Pancreas (tissue), 10 donors: ENCODE data around the gene MUC22. TPM values are rescaled to one million over a fixed set of nuclear protein-coding genes. Genes with fewer than 3 reads are reported as not detected.

Source experiments
- ATAC-seq, 4 donors: fragments of 200-7000 bp; cut with Tn5 transposase; one replicate each; pipeline versions ENCODE4 v1.8.0 to v1.9.1; 2020; ENCODE audit warnings: mild to moderate bottlenecking in 4 of 4, moderate library complexity in 4 of 4
- DNase-seq, 6 donors: peaks; one replicate each; pipeline ENCODE4 v3.0.0-alpha.2; 2020
- FAIRE-seq: peaks from 2 replicates; lab custom pipeline; 2012; peaks lifted over from hg19 to GRCh38; lab: Jason Lieb, UNC
- H3K27ac ChIP-seq, 4 donors: fragments of 200-600 bp; sonication (generic); 1 replicate in 3 of 4; 2 replicates in 1 of 4; pipeline versions ENCODE4 v1.5.0 to v1.8.0; 2020
- H3K27me3 ChIP-seq, 4 donors: fragments of 200-600 bp; one replicate each; pipeline ENCODE4 v1.8.0; 2021
- H3K36me3 ChIP-seq, 3 donors: fragments of 200-600 bp; sonication (generic) in 1 of 3; one replicate each; pipeline versions ENCODE4 v1.5.0 to v1.8.0; 2020 to 2021
- H3K4me1 ChIP-seq, 3 donors: fragments of 200-600 bp; one replicate each; pipeline ENCODE4 v1.8.0; 2021
- H3K4me3 ChIP-seq, 4 donors: fragments of 200-600 bp; sonication (generic) in 2 of 4; one replicate each; pipeline versions ENCODE4 v1.5.0 to v1.8.0; 2020 to 2021
- H3K9me3 ChIP-seq, 4 donors: fragments of 200-600 bp; one replicate each; pipeline ENCODE4 v1.8.0; 2021
- CTCF ChIP-seq, 4 donors: fragments of 200-600 bp; sonication (generic) in 3 of 4; IDR thresholded peaks; one replicate each; pipeline versions ENCODE4 v1.5.0 to v1.8.0; 2021; ENCODE audit warnings: antibody characterized with exemption in 4 of 4
- WGBS, 2 donors: extraction: QIAGEN DNeasy Blood & Tissue Kit; methylation state at CpG; one replicate each; pipeline ENCODE4 v1.1.7; 2013; 5-methylcytosine and 5-hydroxymethylcytosine counted together
- intact Hi-C, 3 donors: fragments of 100-400 bp; cut with DNase I; formaldehyde crosslinking; loops; one replicate each; pipeline versions ENCODE4 v1.11.1 to v1.14.2; 2022
- polyA plus RNA-seq, 2 donors: library from polyadenylated mRNA; stranded (reverse); fragments of 200-250 nt; gene quantifications; one replicate each; pipeline ENCODE4 v1.2.3, GENCODE V29; 2013
- total RNA-seq, 6 donors: library from RNA; stranded (reverse); fragmentation: NEBNext Ultra II Directional in 4 of 6; extraction: Animal tissue kit (Norgen Biotek cat#: 25700) in 4 of 6; gene quantifications; one replicate each; pipeline versions ENCODE4 v1.2.1 to v1.2.4, GENCODE V29; 2021 to 2023
- donor health status: healthy with polysubstance abuse.
- donor health status: DM: no; HTN: no; CAD: no; lungs with moderate emphysema.
- donor health status: DM: no; HTN: no; CAD: no.
- donor health status: control.
- donor health status: control.
- donor health status: Bipolar disorder and iron deficiency.
- donor health status: DM: yes; HTN: yes; CAD: no.
- donor health status: DM: no; HTN: no; CAD: no.
- donor health status: DM: no; HTN: no; CAD: no.
- donor health status: DM: yes; HTN: yes; CAD: no.

MUC22 gene
- total and polyA plus RNA-seq, 8 donors: 0.02 TPM; not detected in 7

- WGBS, 2 donors: 81 to 92% methylated on average over 4 of the region's 4 CpGs
Measured at GRCh38 chr6:31076611-31077010, 66.3 kb downstream of the MUC22 start.

GRCh38 chr6:31079656-31080261 is 69.5 kb downstream of the MUC22 start:
- Histone ChIP-seq H3K36me3 (no peaks in the 10 kb centered on the region), H3K27me3 (no peaks in the 10 kb centered on the region), H3K9me3 (no peaks in the 10 kb centered on the region), H3K27ac (no peak overlapping the region), H3K4me3 (no peak overlapping the region), H3K4me1 (no peaks in the 10 kb centered on the region)
- ATAC-seq (peak; percentile 71 to 96 (median 92)), DNase-seq (peak; percentile 39 to 75 (median 58)), FAIRE-seq (no peak)
- peak; percentile 29 to 72 (median 60) for TF ChIP-seq CTCF (IDR thresholded peaks at IDR 0.05)
- WGBS, 2 donors: 21 to 23% methylated on average over 22 of the region's 22 CpGs
- intact Hi-C loops: loop anchor here (5.0 to 10.0 kb wide), 5 partner anchors 155 to 255 kb away; partner anchors contain the start of gene VARS2 (in 1 of the 3)

More at GRCh38 chr6:31076611-31077010, 66.3 kb downstream of the MUC22 start:
- ATAC-seq (no peak), FAIRE-seq (no peak), DNase-seq (no peak)
- H3K9me3 ChIP-seq: no peaks in the 10 kb centered on the region
- H3K27me3 ChIP-seq: no peaks in the 10 kb centered on the region
- H3K4me1 ChIP-seq: no peaks in the 10 kb centered on the region
- TF ChIP-seq CTCF (IDR thresholded peaks at IDR 0.05): no peak
- H3K27ac ChIP-seq: no peak overlapping the region
- H3K4me3 ChIP-seq: no peak overlapping the region
- H3K36me3 ChIP-seq: no peaks in the 10 kb centered on the region
- intact Hi-C loops: loop anchor here in 2 of 3 donors (5.0 to 10.0 kb wide), 2 partner anchors 162 to 244 kb away; partner anchors contain the start of gene VARS2 (in 1 of the 2)

- no peaks in the 10 kb centered on the region for H3K4me1 ChIP-seq
- ATAC-seq: no peak
- DNase-seq: no peak
- no peaks in the 10 kb centered on the region for H3K27me3 ChIP-seq
- no peaks in the 10 kb centered on the region for H3K36me3 ChIP-seq
- TF ChIP-seq CTCF (IDR thresholded peaks at IDR 0.05): no peak
- H3K4me3 ChIP-seq: no peak overlapping the region
- no peak for FAIRE-seq
- H3K27ac ChIP-seq: no peak overlapping the region
- WGBS, 2 donors: 69 to 87% methylated on average over 6 of the region's 6 CpGs
- no peaks in the 10 kb centered on the region for H3K9me3 ChIP-seq
- intact Hi-C loops: loop anchor here (5.0 to 10.0 kb wide), 3 partner anchors 157 to 257 kb away; no protein-coding TSS in a partner anchor
Measured at GRCh38 chr6:31081872-31082271, 71.6 kb downstream of the MUC22 start.

GRCh38 chr6:31083742-31084354 is 73.6 kb downstream of the MUC22 start:
- H3K9me3 ChIP-seq: no peaks in the 10 kb centered on the region
- FAIRE-seq: no peak
- no peak overlapping the region for H3K4me3 ChIP-seq
- peak in 2 of 4 donors; percentile 39 to 41 for ATAC-seq
- H3K4me1 ChIP-seq: no peaks in the 10 kb centered on the region
- DNase-seq: peak in 2 of 6 donors; percentile 8 to 37
- no peak for TF ChIP-seq CTCF (IDR thresholded peaks at IDR 0.05)
- WGBS, 2 donors: 37 to 58% methylated on average over 8 of the region's 8 CpGs
- no peak overlapping the region for H3K27ac ChIP-seq
- H3K36me3 ChIP-seq: no peaks in the 10 kb centered on the region
- no peaks in the 10 kb centered on the region for H3K27me3 ChIP-seq
- intact Hi-C loops: loop anchor here (5.0 to 10.0 kb wide), 3 partner anchors 159 to 259 kb away; no protein-coding TSS in a partner anchor

Other genes with a start within 250 kb of the MUC22 start
- gene DDR1, start 126.0 kb upstream of the MUC22 start, total RNA-seq: 100 to 1,000 TPM in 4 of 6 donors, 10 to 100 TPM in 2; 92.7 to 160 (median 118) TPM
- 100 to 1,000 TPM; 103 to 149 TPM for gene DDR1, start 126.0 kb upstream of the MUC22 start, polyA plus RNA-seq
- gene GTF2H4, start 102.3 kb upstream of the MUC22 start, total RNA-seq: 10 to 100 TPM in 5 of 6 donors, 1 to 10 TPM in 1; 9.4 to 23.2 (median 13.0) TPM
- 10 to 100 TPM; 34.6 to 45.8 TPM for gene GTF2H4, start 102.3 kb upstream of the MUC22 start, polyA plus RNA-seq
- gene VARS2, start 96.2 kb upstream of the MUC22 start, total RNA-seq: 10 to 100 TPM; 11.3 to 25.8 (median 17.1) TPM
- gene VARS2, start 96.2 kb upstream of the MUC22 start, polyA plus RNA-seq: 10 to 100 TPM; 40.4 to 40.6 TPM
- 1 to 10 TPM in 5 of 6 donors, under 1 TPM in 1; 0.83 to 6.6 (median 2.1) TPM for gene SFTA2, start 78.3 kb upstream of the MUC22 start, total RNA-seq
- gene SFTA2, start 78.3 kb upstream of the MUC22 start, polyA plus RNA-seq: 10 to 100 TPM; 14.4 to 22.9 TPM
- gene MUCL3, start 69.5 kb upstream of the MUC22 start, total RNA-seq: 1 to 10 TPM in 1 of 6 donors, under 1 TPM in 1, not detected in 4; 0.09 to 5.6 TPM
- gene MUCL3, start 69.5 kb upstream of the MUC22 start, polyA plus RNA-seq: 1 to 10 TPM in 1 of 2 donors, under 1 TPM in 1; 0.04 to 1.2 TPM
- gene MUC21, start 26.8 kb upstream of the MUC22 start, total RNA-seq: not detected
- gene MUC21, start 26.8 kb upstream of the MUC22 start, polyA plus RNA-seq: under 1 TPM; 0.07 to 0.23 TPM
- gene C6orf15, start 102.1 kb downstream of the MUC22 start, total RNA-seq: not detected
- not detected for gene C6orf15, start 102.1 kb downstream of the MUC22 start, polyA plus RNA-seq
- gene PSORS1C1, start 104.3 kb downstream of the MUC22 start, total RNA-seq: 1 to 10 TPM in 1 of 6 donors, under 1 TPM in 5; 0.06 to 1.4 (median 0.30) TPM
- gene PSORS1C1, start 104.3 kb downstream of the MUC22 start, polyA plus RNA-seq: 1 to 10 TPM in 1 of 2 donors, under 1 TPM in 1; 0.70 to 1.9 TPM
- under 1 TPM in 1 of 6 donors, not detected in 5; 0.06 TPM for gene CDSN, start 110.0 kb downstream of the MUC22 start, total RNA-seq
- under 1 TPM; 0.05 to 0.08 TPM for gene CDSN, start 110.0 kb downstream of the MUC22 start, polyA plus RNA-seq
- gene PSORS1C2, start 128.6 kb downstream of the MUC22 start, total RNA-seq: not detected
- not detected for gene PSORS1C2, start 128.6 kb downstream of the MUC22 start, polyA plus RNA-seq
- gene CCHCR1, start 147.3 kb downstream of the MUC22 start, total RNA-seq: 10 to 100 TPM in 5 of 6 donors, 1 to 10 TPM in 1; 6.7 to 19.3 (median 11.3) TPM
- gene CCHCR1, start 147.3 kb downstream of the MUC22 start, polyA plus RNA-seq: 10 to 100 TPM; 22.3 to 27.0 TPM
- gene TCF19, start 148.1 kb downstream of the MUC22 start, total RNA-seq: 1 to 10 TPM in 5 of 6 donors, under 1 TPM in 1; 0.83 to 2.4 (median 1.8) TPM
- gene TCF19, start 148.1 kb downstream of the MUC22 start, polyA plus RNA-seq: 1 to 10 TPM; 1.9 to 3.4 TPM
- gene POU5F1, start 160.2 kb downstream of the MUC22 start, total RNA-seq: 10 to 100 TPM in 1 of 6 donors, 1 to 10 TPM in 5; 1.1 to 23.6 (median 3.2) TPM
- gene POU5F1, start 160.2 kb downstream of the MUC22 start, polyA plus RNA-seq: 10 to 100 TPM in 1 of 2 donors, 1 to 10 TPM in 1; 8.6 to 32.1 TPM